NCI-H510A (cell line): ENCODE measurements around the gene NPSR1.
"Not testable (repeated sequence)": the region's sequence is repeated elsewhere in the genome, so short reads cannot be mapped to it uniquely, and the experiment has no call there.

Experiments used
- DNase-seq: peaks from one replicate; lab custom pipeline; 2025; lab: John Stamatoyannopoulos, UW

The NPSR1 gene

DNA sequence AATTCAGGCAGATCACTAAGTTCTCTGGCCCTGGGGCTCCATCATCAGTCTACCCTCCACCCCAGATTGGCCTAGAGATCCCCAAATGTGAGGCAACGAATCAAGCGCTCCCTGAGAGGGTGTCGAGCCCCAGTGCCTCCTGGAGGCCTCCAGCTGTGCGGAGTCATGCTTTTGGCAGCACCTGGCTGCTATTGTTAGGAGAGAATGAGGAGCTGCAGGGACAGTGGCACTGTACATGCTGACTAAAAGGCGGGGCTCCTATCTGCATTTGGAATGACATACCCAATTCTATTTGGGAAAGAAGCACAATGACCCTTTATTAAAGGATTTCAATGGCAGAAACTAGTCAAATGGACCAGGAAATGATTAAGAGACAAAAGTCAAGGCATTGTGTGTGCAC is 217.5 kb downstream of the NPSR1 start:
- DNase-seq = no peak

DNA sequence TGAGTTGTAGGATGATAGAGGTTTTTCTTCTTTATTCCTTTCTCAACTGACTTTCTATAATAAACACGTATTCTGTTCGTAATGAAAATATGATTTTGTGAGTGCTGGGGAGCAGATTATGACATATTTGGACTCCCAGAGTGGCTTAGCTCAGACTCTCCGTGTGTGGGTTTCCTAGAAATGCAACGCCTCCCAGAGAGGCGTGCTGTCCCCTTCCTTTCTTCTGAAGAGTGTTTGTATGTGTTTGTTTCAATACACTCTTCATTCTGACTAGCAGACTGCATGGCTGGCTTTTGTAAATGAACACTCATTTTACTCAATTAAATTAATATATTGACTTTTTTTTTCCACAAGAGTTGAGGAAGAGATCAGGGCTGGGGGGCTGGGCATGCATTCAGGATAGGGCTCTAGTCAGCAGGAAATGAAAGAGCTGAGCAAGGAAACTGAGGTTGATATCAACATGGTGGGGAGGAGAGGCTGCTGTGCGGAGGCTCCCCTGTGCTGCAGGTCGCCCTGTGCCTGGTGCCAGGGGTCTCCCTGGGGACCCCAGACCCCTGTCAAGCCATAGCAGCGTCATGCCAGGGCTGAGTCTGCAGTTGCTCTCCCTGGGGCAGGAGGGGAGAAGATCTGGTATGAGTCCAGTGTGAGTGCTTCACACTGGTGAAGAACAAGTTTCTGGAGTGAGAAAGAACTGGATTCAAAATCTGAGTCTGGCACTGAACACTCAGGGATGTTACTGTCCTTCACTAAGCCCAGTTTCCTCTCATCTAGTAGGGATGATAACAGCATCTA is 221.1 kb downstream of the NPSR1 start:
- DNase-seq = not testable (repeated sequence)

DNA sequence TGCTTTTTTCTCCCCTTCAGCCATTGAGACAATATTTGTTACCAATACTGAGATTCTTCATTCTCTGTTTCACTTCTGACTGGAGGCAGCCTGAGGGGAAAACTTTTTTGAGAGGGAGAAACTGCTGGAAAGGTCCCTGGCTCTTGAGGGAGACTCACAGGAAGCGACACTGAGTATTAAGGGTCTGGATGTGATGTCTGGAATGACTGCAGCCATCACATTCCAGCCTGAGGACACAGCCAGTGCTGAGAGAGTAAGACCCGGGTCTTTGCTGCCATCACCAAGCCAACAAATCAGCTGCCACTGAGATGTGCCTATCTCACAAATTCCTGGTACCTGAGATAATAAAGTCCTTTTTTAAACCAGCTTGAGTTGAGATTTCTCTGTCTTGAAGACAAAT is 221.9 kb downstream of the NPSR1 start:
- DNase-seq = no peak

DNA sequence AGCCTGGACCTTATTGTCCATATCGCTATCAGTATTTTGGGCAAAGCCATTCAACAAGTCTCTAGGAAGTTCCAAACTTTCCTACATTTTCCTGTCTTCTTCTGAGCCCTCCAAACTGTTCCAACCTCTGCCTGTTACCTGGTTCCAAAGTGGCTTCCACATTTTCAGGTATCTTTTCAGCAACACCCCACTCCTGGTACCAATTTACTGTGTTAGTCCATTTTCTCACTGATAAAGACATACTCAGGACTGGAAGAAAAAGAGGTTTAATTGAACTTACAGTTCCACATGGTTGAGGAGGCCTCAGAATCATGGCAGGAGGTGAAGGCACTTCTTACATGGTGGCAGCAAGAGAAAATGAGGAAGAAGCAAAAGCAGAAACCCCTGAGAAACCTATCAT is 225.8 kb downstream of the NPSR1 start:
- not testable (repeated sequence) for DNase-seq

DNA sequence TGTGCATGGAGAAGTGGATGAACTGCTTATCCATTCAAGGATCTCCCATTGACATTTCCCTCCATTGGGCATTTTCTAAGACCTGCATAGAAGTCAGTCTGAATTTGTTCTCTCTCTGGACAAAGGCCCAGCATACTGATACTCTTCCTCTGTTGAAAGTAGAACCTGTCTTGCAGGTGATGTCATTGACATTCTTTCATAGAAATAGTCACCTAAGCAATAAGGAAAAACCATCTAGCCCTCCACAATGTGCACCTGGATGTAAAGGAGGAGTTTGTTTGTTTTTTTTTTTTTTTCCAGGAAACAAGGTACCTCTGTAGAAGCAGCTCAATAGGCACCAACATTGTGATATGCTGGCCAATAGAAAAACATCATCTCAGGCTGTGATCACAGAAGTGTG is 228.8 kb downstream of the NPSR1 start:
- no peak for DNase-seq

DNA sequence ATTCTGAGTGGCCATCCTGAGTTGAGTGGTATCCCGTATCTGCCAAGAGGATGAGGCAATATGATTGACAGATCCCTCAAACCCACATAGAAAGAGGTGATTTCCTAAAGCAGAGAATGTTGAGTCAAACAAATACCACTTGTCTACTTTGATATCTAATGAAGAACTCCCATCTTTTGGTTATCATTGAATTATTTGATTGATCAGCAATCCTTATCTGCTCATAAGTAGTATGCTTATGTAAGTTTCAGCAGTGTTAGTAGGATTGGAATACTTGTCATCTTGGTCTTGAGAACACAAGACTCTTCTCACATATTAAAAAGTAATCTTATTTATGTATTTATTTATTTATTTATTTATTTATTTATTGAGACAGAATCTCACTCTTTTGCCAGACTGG is 231.9 kb downstream of the NPSR1 start:
- no peak for DNase-seq

DNA sequence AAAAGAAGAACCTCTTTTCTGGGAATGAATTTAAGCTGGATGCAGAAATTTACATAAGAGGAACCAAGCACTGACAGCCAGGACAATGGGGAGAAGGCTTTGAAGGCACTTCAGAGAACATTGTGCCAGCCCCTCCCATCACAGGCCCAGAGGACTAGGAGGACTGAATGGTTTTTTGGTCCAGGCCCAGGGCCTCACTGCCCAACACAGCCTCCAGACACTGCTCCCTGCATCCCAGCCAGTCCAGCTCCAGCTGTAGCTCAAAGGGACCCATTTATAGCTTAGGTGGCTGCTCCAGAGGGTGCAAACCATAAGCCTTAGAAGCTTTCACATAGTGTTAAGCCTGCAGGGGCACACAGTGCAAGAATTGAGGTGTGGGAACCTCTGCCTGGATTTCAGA is 237.2 kb downstream of the NPSR1 start:
- DNase-seq = no peak
